Endothelial cell of umbilical vein (primary cell): ENCODE measurements around the gene GCH1. TPM values are rescaled to one million over a fixed set of nuclear protein-coding genes. Genes with fewer than 3 reads are reported as not detected.

Experiments used
- BruUV-seq: library from RNA; stranded (reverse); fragments of 400-500 nt; replicated peaks from 2 replicates; lab custom pipeline; 2021; lab: Mats Ljungman, UMichigan
- CTCF ChIA-PET: fragments of 300-600, 350-600 bp; sonication (Branson Sonifier 250); formaldehyde crosslinking; loops from one replicate; lab custom pipeline; 2021; ENCODE audit warnings: antibody characterized with exemption, inconsistent platforms; lab: Charles Lee
- POLR2A ChIA-PET: fragments of 300-600, 350-600 bp; sonication (Branson Sonifier 250); formaldehyde crosslinking; loops from one replicate; lab custom pipeline; 2021; ENCODE audit warnings: antibody characterized with exemption, inconsistent platforms; lab: Charles Lee
- DNase-seq: peaks from one replicate; pipeline ENCODE4 v3.0.0-alpha.2; 2011; ENCODE audit warnings: low read depth, low spot score
- FAIRE-seq: peaks from 2 replicates; lab custom pipeline; 2011; peaks lifted over from hg19 to GRCh38; lab: Jason Lieb, UNC
- H2AFZ ChIP-seq: 2 replicates; pipeline ENCODE4 v1.6.0; 2012; ENCODE audit warnings: low read depth, low read length, control low read depth, inconsistent platforms
- H3K27ac ChIP-seq: 2 replicates; pipeline ENCODE4 v1.5.1; 2011; ENCODE audit warnings: low read depth, mild to moderate bottlenecking, control low read depth, low read length, moderate library complexity; ENCODE audit not compliant: insufficient read depth
- H3K27me3 ChIP-seq, 2 experiments: 2 replicates each; pipeline versions ENCODE4 v1.6.0 to v1.6.1; 2011; ENCODE audit warnings: low read length in 2 of 2, mixed read lengths in 1 of 2; ENCODE audit not compliant: control insufficient read depth in 2 of 2, insufficient read depth in 2 of 2
- H3K36me3 ChIP-seq, 2 experiments: 2 replicates in 1 of 2; 3 replicates in 1 of 2; pipeline ENCODE4 v1.5.1; 2011; ENCODE audit warnings: low read length in 2 of 2, mild to moderate bottlenecking in 1 of 2, moderate library complexity in 1 of 2; ENCODE audit not compliant: control insufficient read depth in 2 of 2, insufficient read depth in 2 of 2; ENCODE audit errors: extremely low read depth in 1 of 2
- H3K4me1 ChIP-seq: 3 replicates; pipeline ENCODE4 v1.5.1; 2011; ENCODE audit warnings: mild to moderate bottlenecking, low read length; ENCODE audit not compliant: control insufficient read depth, insufficient read depth; ENCODE audit errors: extremely low read depth
- H3K4me2 ChIP-seq: 2 replicates; pipeline ENCODE4 v1.6.1; 2011; ENCODE audit warnings: low read length, control low read depth, mixed read lengths; ENCODE audit not compliant: insufficient read depth
- H3K4me3 ChIP-seq, 3 experiments: fragments of 200-600 bp in 1 of 3; sonication (generic), shearing (Covaris generic) in 1 of 3; replicated peaks in 1 of 3; 2 replicates each; pipeline ENCODE4 v1.5.1; 2011 to 2016; ENCODE audit warnings: control low read depth in 3 of 3, low read length in 3 of 3, mild to moderate bottlenecking in 2 of 3, inconsistent platforms in 1 of 3, low read depth in 1 of 3, moderate library complexity in 1 of 3; ENCODE audit not compliant: insufficient read depth in 1 of 3
- H3K79me2 ChIP-seq: 2 replicates; pipeline ENCODE4 v1.6.0; 2012; ENCODE audit warnings: low read length, inconsistent platforms; ENCODE audit not compliant: control insufficient read depth, insufficient read depth
- H3K9ac ChIP-seq: replicated peaks from 2 replicates; pipeline ENCODE3; 2011; ENCODE audit warnings: low read length, control low read depth; ENCODE audit not compliant: insufficient read depth; ENCODE audit errors: extremely low read depth
- H3K9me1 ChIP-seq: replicated peaks from 3 replicates; pipeline ENCODE4 v1.6.0; 2011; ENCODE audit warnings: mild to moderate bottlenecking, low read length; ENCODE audit not compliant: control insufficient read depth, insufficient read depth; ENCODE audit errors: extremely low read depth
- H3K9me3 ChIP-seq: replicated peaks from 2 replicates; pipeline ENCODE4 v1.5.1; 2012; ENCODE audit warnings: low read length, inconsistent platforms; ENCODE audit not compliant: control insufficient read depth, insufficient read depth
- H4K20me1 ChIP-seq: replicated peaks from 2 replicates; pipeline ENCODE3; 2011; ENCODE audit warnings: mild to moderate bottlenecking, low read length; ENCODE audit not compliant: control insufficient read depth, insufficient read depth; ENCODE audit errors: extremely low read depth
- EZH2 ChIP-seq: IDR thresholded peaks from 2 replicates; pipeline ENCODE4 v1.6.1; 2012; ENCODE audit warnings: borderline replicate concordance, low read depth, mild to moderate bottlenecking, moderate library complexity, low read length, inconsistent platforms; ENCODE audit not compliant: severe bottlenecking
- FOS ChIP-seq: IDR thresholded peaks from 2 replicates; pipeline ENCODE4 v1.6.1; 2011; ENCODE audit warnings: mild to moderate bottlenecking, low read length, moderate library complexity, borderline replicate concordance; ENCODE audit not compliant: insufficient read depth
- GATA2 ChIP-seq: IDR thresholded peaks from 2 replicates; pipeline ENCODE4 v1.7.0; 2011; ENCODE audit warnings: low read depth, mild to moderate bottlenecking, moderate library complexity, mixed read lengths, low read length; ENCODE audit not compliant: insufficient read length, insufficient read depth
- POLR2A ChIP-seq: IDR thresholded peaks from 2 replicates; pipeline ENCODE4 v1.6.1; 2012; ENCODE audit warnings: low read depth, mild to moderate bottlenecking, control low read depth, low read length
- dilution Hi-C: fragments of 300-500 bp; cut with MboI; formaldehyde crosslinking; loops from one replicate; pipeline ENCODE4 v1.15.0; 2019; ENCODE audit warnings: low sequenced_read_pairs; ENCODE audit not compliant: extremely low pct_ligation_motif_present
- intact Hi-C: fragments of 100-400 bp; cut with micrococcal nuclease; formaldehyde crosslinking; loops from one replicate; pipeline ENCODE4 v1.10.0; 2022
- polyA plus RNA-seq, 4 experiments: library from polyadenylated mRNA; depleted of rRNA in 3 of 4; stranded (reverse) in 3 of 4; unstranded in 1 of 4; fragments of >200 nt; gene quantifications; 2 replicates each; pipeline versions ENCODE4 v1.2.1 to v1.2.3, GENCODE V29; 2011 to 2012; ENCODE audit warnings: missing spikeins in 1 of 4
- total RNA-seq: library from RNA; stranded (reverse); gene quantifications from 2 replicates; pipeline ENCODE4 v1.2.3, GENCODE V29; 2021
- TF ChIP-seq, protein P1 (sequence below), 2 donors: IDR thresholded peaks; 1 replicate in 1 of 2; 2 replicates in 1 of 2; pipeline ENCODE4 v1.5.1; 2011; ENCODE audit warnings: low read length in 2 of 2, mild to moderate bottlenecking in 2 of 2, moderate library complexity in 2 of 2, control low read depth in 1 of 2, inconsistent platforms in 1 of 2, low read depth in 1 of 2; ENCODE audit not compliant: insufficient read depth in 1 of 2; ENCODE audit errors: extremely low read depth in 1 of 2
- TF ChIP-seq, protein P2 (sequence below): IDR thresholded peaks from 2 replicates; pipeline ENCODE4 v1.6.1; 2011; ENCODE audit not compliant: insufficient read depth, insufficient read length

GCH1 gene
- total and polyA plus RNA-seq, 2 donors (not counting 3 experiments of a cell fraction or from before 2014, with no cell fraction given) = 3.6 to 4.6 TPM

DNA sequence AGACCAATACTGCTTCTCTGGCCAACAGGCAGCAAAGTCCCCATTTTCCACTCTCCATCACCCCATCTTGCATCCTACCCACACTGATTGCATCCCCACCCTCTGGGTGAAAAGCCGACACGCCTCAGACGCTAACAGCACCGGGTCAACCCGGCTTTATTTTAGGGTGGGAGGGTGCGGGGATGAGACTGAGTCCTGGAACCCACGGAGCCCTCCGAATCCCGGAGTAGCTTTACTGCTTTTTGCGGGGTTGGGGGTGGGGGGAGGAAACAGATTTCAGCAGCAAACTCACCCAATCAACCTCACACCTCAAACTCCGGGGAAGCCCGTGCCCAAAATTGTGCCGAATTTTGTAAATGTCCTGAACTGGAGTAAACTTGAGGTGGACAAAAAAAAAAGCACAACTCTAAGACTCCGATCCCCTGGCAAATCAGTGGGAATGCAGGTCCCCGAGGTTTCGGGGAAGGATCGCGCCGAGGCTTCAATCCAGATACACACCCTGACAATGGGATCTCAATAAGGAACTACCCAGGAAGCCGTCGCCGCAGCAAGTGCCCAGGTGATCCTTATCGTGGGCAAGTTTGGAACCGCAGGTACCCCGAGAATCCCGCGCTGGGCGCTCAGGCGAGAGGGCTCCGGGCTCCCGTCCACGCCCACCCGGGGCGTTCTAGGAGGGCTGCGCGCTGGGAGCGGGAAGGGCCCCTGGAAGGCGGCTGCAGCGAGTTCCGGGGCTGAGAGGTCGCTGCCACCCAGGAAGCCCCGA, 1.1 kb downstream of the GCH1 start:
- peaks cover 5% of the 10 kb centered on the region for H3K4me1 ChIP-seq
- no peaks in the 10 kb centered on the region for H3K9me1 ChIP-seq
- peak; percentile 17 for DNase-seq
- H3K4me2 ChIP-seq = peak overlapping the region; percentile 75
- intact Hi-C loops (loop anchor here (2.0 to 5.0 kb wide), 3 partner anchors 25 to 126 kb away; partner anchors contain the start of genes SOCS4 and WDHD1), dilution Hi-C loops (no loop called here)
- no peaks in the 10 kb centered on the region for H4K20me1 ChIP-seq
- no peaks in the 10 kb centered on the region for H3K9me3 ChIP-seq
- ChIA-PET CTCF (interaction anchor here (1.1 to 2.0 kb wide), 6 partner anchors 19 to 94 kb away, joined by 3 to 7 read pairs (median 4); no protein-coding TSS in a partner anchor), POLR2A (interaction anchor here (0.6 kb wide), 1 partner anchor 1217 kb away, joined by 3 read pairs; no protein-coding TSS in a partner anchor)
- no peak overlapping the region for H3K27ac ChIP-seq
- H3K27me3 ChIP-seq = no peaks in the 10 kb centered on the region
- BruUV-seq = no TSS peak
- H3K4me3 ChIP-seq = peak overlapping the region; percentile 71 to 97 (median 86)
- no peaks in the 10 kb centered on the region for H3K36me3 ChIP-seq
- H3K79me2 ChIP-seq = no peaks in the 10 kb centered on the region
- H3K9ac ChIP-seq = peak overlapping the region; percentile 65
- H2AFZ ChIP-seq = peak overlapping the region; percentile 67
- TF ChIP-seq GATA2 = no peak
- TF ChIP-seq POLR2A = no peak
- no peak for FAIRE-seq

DNA sequence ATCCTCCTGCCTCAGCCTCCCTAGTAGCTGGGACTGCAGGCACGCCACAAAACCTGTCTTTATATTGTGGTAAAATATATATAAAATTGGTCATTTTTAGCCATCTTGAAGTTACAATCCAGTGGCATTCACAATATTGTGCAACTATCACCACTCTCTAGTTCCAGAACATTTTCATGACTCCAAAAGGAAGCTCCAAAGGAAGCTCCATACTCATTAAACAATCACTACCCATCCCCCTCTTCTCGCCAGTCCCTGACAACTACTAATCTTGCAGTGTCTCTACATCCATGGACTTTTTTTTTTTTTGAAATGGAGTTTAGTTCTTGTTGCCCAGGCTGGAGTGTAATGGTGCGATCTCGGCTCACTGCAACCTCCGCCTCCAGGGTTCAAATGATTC, 3.1 kb downstream of the GCH1 start:
- Histone ChIP-seq H3K79me2 (no peaks in the 10 kb centered on the region), H2AFZ (no peak overlapping the region), H3K9me3 (no peaks in the 10 kb centered on the region), H3K9ac (no peak overlapping the region), H3K4me3 (no peak overlapping the region), H3K4me2 (no peak overlapping the region), H3K4me1 (peaks cover 11% of the 10 kb centered on the region), H3K36me3 (no peaks in the 10 kb centered on the region), H3K27ac (no peak overlapping the region), H3K27me3 (no peaks in the 10 kb centered on the region), H3K9me1 (no peaks in the 10 kb centered on the region), H4K20me1 (no peaks in the 10 kb centered on the region)
- POLR2A ChIA-PET = no interaction called here
- TF ChIP-seq EZH2 (no peak), GATA2 (no peak), FOS (no peak)
- TF ChIP-seq, protein P1, sequence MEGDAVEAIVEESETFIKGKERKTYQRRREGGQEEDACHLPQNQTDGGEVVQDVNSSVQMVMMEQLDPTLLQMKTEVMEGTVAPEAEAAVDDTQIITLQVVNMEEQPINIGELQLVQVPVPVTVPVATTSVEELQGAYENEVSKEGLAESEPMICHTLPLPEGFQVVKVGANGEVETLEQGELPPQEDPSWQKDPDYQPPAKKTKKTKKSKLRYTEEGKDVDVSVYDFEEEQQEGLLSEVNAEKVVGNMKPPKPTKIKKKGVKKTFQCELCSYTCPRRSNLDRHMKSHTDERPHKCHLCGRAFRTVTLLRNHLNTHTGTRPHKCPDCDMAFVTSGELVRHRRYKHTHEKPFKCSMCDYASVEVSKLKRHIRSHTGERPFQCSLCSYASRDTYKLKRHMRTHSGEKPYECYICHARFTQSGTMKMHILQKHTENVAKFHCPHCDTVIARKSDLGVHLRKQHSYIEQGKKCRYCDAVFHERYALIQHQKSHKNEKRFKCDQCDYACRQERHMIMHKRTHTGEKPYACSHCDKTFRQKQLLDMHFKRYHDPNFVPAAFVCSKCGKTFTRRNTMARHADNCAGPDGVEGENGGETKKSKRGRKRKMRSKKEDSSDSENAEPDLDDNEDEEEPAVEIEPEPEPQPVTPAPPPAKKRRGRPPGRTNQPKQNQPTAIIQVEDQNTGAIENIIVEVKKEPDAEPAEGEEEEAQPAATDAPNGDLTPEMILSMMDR (IDR thresholded peaks at IDR 0.05; ENCODE audit: extremely low read depth in 1 of 2, insufficient read depth in 1 of 2, low read depth in 1 of 2, low read length in 2 of 2) = no peak
- TF ChIP-seq, protein P2, sequence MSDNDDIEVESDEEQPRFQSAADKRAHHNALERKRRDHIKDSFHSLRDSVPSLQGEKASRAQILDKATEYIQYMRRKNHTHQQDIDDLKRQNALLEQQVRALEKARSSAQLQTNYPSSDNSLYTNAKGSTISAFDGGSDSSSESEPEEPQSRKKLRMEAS = no peak
- DNase-seq = no peak
- intact Hi-C loops (no loop called here), dilution Hi-C loops (no loop called here)
- no peak for FAIRE-seq
- BruUV-seq = no TSS peak
- CTCF ChIA-PET = no interaction called here
